SU-DHL-6 (cell line): ENCODE results near the gene SNX1.

Experiments used
- EZH2phosphoT487 ChIP-seq: fragments of 200-600 bp; sonication (generic), shearing (Covaris generic); conservative IDR thresholded peaks from 2 replicates; pipeline ENCODE4 v1.6.1; 2018; ENCODE audit warnings: mild to moderate bottlenecking, antibody characterized with exemption, low read length, moderate library complexity, mixed read lengths
- TF ChIP-seq, protein P1 (sequence below): fragments of 200-600 bp; sonication (generic); IDR thresholded peaks from one replicate; pipeline ENCODE4 v1.5.1; 2017; ENCODE audit warnings: antibody characterized with exemption, mild to moderate bottlenecking, low read length, moderate library complexity; ENCODE audit not compliant: insufficient read depth, poor library complexity, severe bottlenecking

DNA sequence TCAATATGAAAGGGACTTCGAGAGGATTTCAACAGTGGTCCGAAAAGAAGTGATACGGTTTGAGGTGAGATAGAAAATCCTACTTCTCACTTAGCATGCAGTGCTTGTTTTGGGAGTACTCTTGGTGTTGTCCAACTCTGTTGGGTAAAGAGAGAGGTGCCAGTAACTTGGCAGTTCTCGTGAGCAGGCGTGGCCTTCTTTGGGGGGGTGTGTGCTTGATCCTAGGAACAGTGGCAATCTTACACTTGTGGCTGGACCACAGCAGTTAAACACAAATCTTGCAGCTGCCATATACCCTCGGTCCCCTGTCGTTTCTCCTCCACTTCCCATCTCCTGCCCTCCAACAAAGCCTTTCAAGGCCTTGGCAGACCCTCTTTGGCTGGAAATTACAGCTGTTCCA, 40.6 kb downstream of the SNX1 start:
- TF ChIP-seq, protein P1, sequence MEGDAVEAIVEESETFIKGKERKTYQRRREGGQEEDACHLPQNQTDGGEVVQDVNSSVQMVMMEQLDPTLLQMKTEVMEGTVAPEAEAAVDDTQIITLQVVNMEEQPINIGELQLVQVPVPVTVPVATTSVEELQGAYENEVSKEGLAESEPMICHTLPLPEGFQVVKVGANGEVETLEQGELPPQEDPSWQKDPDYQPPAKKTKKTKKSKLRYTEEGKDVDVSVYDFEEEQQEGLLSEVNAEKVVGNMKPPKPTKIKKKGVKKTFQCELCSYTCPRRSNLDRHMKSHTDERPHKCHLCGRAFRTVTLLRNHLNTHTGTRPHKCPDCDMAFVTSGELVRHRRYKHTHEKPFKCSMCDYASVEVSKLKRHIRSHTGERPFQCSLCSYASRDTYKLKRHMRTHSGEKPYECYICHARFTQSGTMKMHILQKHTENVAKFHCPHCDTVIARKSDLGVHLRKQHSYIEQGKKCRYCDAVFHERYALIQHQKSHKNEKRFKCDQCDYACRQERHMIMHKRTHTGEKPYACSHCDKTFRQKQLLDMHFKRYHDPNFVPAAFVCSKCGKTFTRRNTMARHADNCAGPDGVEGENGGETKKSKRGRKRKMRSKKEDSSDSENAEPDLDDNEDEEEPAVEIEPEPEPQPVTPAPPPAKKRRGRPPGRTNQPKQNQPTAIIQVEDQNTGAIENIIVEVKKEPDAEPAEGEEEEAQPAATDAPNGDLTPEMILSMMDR, result no peak
- no peak for TF ChIP-seq EZH2phosphoT487
